H7 (cell line): ENCODE data around the gene PSMC6. TPM values are rescaled to one million over a fixed set of nuclear protein-coding genes. Genes with fewer than 3 reads are reported as not detected.
"Not testable (repeated sequence)": the region's sequence is repeated elsewhere in the genome, so short reads cannot be mapped to it uniquely, and the experiment has no call there.

Source experiments
- DNase-seq: peaks from one replicate; pipeline ENCODE4 v3.0.0; 2012
- H3K27me3 ChIP-seq: 2 replicates; pipeline ENCODE4 v1.6.0; 2011; ENCODE audit warnings: mild to moderate bottlenecking, low read length; ENCODE audit not compliant: control insufficient read depth, insufficient read depth
- H3K36me3 ChIP-seq: replicated peaks from 2 replicates; pipeline ENCODE4 v1.5.1; 2011; ENCODE audit warnings: low read length; ENCODE audit not compliant: control insufficient read depth, insufficient read depth
- H3K4me3 ChIP-seq: 2 replicates; pipeline ENCODE4 v1.5.1; 2011; ENCODE audit warnings: low read depth, mild to moderate bottlenecking, control low read depth, low read length, moderate library complexity; ENCODE audit not compliant: insufficient read depth
- total RNA-seq: library from RNA; depleted of rRNA; stranded (reverse); fragments of >200 nt; shearing (Covaris generic); gene quantifications from 2 replicates; pipeline ENCODE4 v1.2.3, GENCODE V29; 2014

PSMC6 gene
- total RNA-seq, 1 experiment from 2014 or later, result 113 TPM

DNA sequence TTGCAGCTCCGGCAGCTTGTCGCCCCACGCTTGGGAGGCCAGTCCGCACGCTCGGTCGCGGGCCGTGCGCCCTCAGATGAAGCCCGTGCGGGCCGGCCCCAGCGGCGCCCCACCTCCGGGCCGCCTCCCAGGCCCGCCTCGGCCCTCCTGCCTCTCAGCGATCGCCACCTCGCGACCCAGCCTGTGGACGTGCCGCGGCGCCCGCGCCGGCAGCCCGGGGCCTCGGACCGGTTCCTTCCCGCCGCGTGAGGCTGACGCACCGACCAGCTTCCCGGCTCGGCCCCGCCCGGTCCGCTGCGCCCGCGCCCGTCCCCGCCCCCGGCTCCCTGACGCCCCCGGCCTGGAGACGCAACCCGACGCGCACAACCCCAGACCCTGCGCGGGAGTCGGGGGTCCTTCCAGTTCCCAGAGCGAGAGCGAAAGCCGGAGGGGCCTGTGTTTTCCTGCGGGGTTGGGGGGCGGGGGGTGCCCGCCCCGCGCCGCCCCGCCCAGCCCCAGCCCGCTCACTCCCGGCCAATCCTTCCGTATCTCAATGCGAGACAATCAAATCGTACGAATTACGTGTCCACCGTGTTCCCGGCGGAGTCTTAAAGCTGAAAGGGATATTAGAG lies 11.4 kb upstream of the PSMC6 start, which contains the start of gene ERO1A:
Gene ERO1A, minus strand, starts transcription at position 78 of the 611 bp plus-strand sequence. Its CDS starts 77 bp downstream, at position 1.
- peak; percentile 89 for DNase-seq
- Histone ChIP-seq H3K27me3 (peaks cover 11% of the 10 kb centered on the region), H3K36me3 (no peaks in the 10 kb centered on the region), H3K4me3 (peak within 1 kb of the TSS; percentile 92)

DNA sequence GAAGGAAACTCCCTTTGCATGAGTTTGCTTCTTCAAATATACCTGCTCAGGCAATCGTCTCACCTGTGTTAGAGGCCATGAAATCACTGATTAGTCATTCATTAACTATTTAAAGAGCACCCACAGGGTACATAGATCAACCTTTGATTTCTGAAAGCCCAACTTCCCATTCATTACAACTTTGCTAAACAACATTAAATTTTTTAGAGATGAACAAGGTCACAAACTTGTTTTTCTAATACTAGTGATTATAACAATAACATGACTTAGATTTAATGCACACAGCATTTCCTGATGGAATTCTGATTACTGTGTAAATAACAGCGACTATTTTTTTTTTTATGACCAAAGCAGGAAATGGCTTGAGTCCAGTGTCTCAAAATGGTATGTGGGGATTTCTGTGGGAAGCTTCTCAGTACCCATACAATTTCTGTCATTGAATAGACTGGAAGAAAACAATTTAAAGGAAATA lies 6.3 kb upstream of the PSMC6 start:
- DNase-seq, result no peak
- Histone ChIP-seq H3K36me3 (no peaks in the 10 kb centered on the region), H3K4me3 (no peak overlapping the region), H3K27me3 (no peaks in the 10 kb centered on the region; the same call in 1 of the 2 replicates)

DNA sequence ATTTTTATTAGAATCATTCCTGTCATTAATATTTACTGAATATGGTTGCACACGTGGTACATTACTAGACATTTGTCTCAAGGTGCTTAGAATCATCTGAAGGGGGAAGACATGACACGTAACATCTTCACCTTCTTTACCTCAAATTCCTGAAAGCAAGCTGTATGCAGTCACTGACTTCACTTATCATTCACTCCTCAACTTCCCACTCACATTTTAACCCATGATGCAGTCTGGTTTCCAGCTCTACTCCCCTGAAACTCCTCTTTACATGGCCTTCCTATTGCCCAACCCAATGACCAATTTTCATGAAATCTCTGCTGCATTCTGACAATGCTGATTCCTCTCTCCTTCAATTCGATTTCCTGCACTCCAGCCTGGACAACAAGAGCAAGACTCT lies 5.8 kb upstream of the PSMC6 start:
- no peak overlapping the region for H3K4me3 ChIP-seq
- H3K36me3 ChIP-seq, result no peaks in the 10 kb centered on the region
- H3K27me3 ChIP-seq, result no peaks in the 10 kb centered on the region; the same call in 1 of the 2 replicates
- DNase-seq, result no peak

DNA sequence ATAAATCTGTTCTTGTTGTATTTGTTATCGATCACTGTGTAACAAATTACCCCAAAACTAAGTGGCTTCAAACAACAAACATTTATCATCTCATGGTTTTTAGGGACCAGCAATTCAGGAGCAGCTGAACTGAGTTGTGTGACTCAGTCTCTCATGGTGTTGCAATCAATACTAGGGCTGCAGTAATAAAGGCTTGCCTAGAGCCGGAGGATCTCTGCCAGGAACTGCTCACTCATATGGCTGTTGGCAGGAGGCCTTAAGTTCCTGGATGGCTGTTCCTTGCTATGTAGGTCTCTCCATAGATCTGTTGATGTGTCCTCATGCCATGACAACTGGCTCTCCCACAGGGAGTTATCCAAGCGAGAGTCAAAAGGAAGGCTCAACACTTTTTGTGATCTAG lies 3.8 kb upstream of the PSMC6 start:
- H3K36me3 ChIP-seq, result no peaks in the 10 kb centered on the region
- DNase-seq, result no peak
- H3K4me3 ChIP-seq, result no peak overlapping the region
- no peaks in the 10 kb centered on the region for H3K27me3 ChIP-seq

DNA sequence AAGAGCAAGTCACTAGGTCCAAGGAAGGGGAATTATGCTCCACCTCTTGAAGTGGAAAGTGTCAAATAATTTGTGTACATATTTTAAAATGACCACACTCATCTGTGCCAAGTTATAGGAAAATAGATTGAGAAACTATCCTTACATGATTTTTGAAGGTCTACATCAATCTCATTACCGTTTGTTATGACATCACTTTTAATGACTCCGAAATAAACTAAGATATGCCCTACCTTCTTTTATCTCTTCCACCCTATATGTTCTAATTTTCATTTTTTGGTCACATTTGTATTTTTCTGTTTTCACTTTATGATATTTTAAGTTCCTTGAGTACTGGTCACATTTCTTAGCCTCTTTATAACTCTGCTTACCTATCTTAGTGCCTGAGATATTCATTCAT lies 3.3 kb upstream of the PSMC6 start:
- no peak overlapping the region for H3K4me3 ChIP-seq
- no peaks in the 10 kb centered on the region for H3K27me3 ChIP-seq
- H3K36me3 ChIP-seq, result peaks cover under 1% of the 10 kb centered on the region; the same call in 1 of the 2 replicates
- no peak for DNase-seq

DNA sequence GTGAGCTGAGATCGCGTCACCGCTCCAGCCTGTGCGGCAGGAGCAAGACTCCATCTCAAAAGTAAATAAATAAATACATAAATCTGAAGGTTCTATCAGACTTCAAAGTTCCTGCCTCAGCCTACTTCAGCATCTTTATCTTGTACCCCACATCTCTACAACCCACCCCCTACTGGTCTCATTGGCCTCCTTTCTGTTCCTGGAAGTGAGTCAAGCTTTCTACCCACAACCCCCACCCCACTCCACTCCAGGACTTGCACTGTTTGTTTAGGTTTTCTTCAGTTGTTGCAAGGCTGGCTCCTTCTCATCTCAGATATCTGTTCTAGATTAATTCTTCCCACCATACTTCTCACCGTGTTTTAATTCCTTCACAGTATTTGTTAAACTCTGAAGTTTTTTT lies 714 bp upstream of the PSMC6 start:
- DNase-seq, result no peak
- H3K4me3 ChIP-seq, result no peak overlapping the region
- no peaks in the 10 kb centered on the region for H3K27me3 ChIP-seq
- H3K36me3 ChIP-seq, result peaks cover 13% of the 10 kb centered on the region

DNA sequence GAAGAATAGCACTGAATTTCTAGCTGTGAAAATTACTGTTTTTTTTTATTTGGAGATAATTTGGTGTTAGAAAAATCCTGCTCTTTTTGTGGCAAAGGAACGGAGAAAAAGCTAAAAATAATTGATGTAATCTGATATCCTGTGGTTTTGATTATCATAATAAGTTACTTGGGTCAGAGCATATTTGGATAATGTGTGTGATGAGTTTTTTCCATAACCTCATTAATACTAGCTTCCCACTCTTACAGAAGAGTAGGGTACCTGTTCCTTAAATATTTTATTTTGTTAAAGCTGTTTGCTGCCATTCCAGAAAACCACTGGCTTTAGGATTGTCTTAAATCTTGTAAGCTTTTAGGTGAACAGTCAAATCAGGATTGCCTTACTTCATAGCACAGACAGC lies 4.7 kb downstream of the PSMC6 start:
- Histone ChIP-seq H3K4me3 (no peak overlapping the region), H3K27me3 (no peaks in the 10 kb centered on the region), H3K36me3 (peaks cover 23% of the 10 kb centered on the region)
- DNase-seq, result no peak

DNA sequence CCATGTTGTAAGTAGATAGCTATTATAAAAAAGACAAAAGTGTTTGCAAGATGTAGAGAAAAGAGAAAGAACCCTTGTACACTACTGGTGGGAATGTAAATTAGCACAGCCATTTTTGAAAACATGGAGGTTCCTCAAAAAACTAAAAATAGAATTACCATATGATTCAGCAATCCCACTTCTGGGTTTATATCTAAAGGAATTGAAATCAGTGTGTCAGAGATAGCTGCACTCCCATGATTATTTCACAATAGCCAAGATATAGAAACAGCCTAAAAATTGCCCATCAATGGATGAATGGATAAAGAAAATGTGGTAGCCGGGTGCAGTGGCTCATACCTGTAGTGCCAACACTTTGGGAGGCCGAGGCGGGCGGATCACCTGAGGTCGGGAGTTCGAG lies 9.2 kb downstream of the PSMC6 start:
- Histone ChIP-seq H3K27me3 (no peaks in the 10 kb centered on the region), H3K36me3 (peaks cover 22% of the 10 kb centered on the region), H3K4me3 (no peak overlapping the region)
- DNase-seq, result no peak

DNA sequence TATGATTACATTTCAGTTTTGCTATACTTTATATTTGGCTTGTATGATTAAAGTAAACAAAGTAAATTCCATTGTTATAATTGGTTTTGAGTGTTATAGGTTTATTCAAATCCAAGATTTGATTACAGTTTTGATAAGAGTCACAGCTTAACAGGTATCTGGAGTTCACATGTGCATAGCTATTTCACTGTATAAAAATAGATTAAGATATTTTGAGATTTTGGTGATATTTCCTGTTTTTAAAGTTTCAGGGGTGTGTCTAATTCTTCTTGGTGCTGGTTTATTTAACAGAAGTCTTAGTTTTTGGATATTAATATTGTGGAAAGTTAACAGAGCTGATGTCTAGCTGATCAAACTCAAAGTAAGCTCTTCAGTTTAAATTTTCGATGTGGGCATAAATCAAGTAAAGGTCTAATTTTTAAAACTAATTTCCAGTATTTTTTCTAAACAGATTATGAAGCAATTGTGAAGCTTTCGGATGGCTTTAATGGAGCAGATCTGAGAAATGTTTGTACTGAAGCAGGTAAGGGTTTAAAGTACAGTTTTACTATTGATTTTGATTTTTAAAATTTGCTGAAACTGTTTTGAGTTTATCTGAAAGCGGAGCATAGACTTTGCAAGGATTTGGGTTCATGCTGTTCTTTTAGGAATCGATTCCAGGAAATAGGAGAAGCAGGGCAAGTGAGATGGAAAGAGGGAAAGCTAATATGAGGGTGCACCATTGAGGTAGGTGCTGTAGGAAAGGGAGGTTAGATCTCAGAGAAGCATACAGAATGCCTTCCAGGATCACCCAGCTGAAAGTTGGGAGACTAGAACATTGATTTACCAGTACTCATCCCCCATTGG lies 16.7 kb downstream of the PSMC6 start:
- Histone ChIP-seq H3K27me3 (no peaks in the 10 kb centered on the region), H3K36me3 (peaks cover 30% of the 10 kb centered on the region), H3K4me3 (no peak overlapping the region)
- DNase-seq, result no peak

DNA sequence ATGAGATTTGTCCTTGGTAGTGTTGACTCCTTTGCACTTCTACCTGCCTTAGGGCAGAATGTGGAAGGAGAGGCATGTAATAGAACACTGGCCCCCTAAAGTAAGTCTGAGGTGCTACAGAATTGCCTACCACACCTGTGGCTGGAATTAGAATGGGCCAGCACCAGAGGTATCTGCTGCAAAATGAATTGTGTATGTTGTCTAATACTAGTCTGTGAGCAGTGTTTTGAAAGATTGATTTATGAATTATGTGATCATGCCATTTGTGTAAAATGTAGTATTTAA lies 17.3 kb downstream of the PSMC6 start:
- no peak for DNase-seq
- Histone ChIP-seq H3K27me3 (no peaks in the 10 kb centered on the region), H3K36me3 (peaks cover 27% of the 10 kb centered on the region), H3K4me3 (no peak overlapping the region)

DNA sequence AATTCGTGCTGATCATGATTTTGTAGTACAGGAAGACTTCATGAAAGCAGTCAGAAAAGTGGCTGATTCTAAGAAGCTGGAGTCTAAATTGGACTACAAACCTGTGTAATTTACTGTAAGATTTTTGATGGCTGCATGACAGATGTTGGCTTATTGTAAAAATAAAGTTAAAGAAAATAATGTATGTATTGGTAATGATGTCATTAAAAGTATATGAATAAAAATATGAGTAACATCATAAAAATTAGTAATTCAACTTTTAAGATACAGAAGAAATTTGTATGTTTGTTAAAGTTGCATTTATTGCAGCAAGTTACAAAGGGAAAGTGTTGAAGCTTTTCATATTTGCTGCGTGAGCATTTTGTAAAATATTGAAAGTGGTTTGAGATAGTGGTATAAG lies 20.5 kb downstream of the PSMC6 start:
- DNase-seq, H3K27me3 ChIP-seq, H3K4me3 ChIP-seq: not testable (repeated sequence)
- peaks cover 15% of the 10 kb centered on the region for H3K36me3 ChIP-seq

DNA sequence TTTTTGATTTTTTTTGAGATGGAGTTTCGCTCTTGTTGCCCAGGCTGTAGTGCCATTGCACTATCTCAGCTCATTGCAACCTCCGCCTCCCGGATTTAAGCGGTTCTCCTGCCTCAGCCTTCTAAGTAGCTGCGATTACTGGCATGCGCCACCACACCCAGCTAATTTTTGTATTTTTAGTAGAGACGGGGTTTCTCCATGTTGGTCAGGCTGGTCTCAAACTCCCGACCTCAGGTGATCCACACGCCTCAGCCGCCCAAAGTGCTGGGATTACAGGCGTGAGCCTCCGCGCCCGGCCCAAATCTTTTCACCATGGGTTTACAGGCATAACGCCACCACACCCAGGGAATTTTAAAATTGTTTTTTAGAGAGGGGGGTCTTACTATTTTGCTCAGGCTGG lies 22.0 kb downstream of the PSMC6 start:
- not testable (repeated sequence) for H3K4me3 ChIP-seq, H3K36me3 ChIP-seq, DNase-seq, H3K27me3 ChIP-seq

DNA sequence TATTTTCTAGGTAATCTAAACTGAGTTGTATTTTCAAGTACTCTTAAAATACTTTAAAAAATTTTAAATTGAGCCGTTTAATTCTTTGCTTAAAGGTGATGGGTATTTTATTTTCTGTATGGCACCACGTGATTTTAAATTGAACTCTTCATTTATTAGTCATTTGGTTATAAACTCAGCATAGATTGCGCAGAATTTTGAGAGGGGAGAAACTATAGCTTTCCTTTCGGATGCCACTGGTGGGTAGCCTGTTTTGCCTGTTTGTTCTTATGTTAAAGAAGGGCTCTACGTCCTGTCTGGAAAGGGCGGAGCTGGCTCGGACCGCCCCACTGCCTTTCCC lies 22.6 kb downstream of the PSMC6 start:
- no peak for DNase-seq
- H3K36me3 ChIP-seq, result no peaks in the 10 kb centered on the region; the same call in 1 of the 2 replicates
- H3K4me3 ChIP-seq, result 0 out of 2 replicates have a peak overlapping the region, but pooled peaks have one; percentile 7
- no peaks in the 10 kb centered on the region for H3K27me3 ChIP-seq

DNA sequence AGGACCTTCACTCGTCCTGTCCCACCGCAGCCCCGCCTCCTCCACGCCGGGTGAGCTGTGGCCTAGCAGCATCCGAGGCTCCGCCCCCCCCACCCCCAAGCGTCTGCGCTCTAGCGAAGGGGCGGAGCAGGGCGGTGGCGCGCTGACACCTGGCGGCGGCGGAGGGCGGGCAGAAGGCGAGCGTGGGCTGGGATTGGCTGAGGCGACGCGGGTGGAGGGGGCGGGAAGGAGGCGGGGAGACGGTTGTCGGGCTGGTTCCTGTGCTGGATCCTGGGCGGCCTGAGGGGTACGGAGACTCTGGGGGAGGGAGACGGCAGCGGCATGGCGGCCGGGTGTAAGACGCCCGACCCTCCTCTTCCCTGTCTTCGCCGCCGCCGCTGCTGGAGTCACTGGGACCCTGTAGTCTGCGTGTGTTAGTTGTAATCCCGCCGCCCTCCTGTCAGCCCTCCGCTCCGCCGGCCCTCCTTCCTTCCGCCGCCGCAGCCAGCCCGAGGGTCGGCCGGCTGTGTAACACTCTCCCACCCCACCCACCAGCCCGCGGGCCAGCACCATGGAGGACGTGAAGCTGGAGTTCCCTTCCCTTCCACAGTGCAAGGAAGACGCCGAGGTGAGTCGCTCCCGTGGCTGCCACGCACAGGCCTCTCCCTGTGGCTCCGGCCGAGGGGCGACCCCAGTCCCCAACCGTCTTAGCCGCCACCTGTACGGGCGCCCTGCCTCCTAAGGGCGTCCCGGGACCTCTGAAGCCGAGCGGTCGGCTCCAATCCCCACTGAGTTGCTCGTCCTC lies 23.1 kb downstream of the PSMC6 start, which contains the start of gene STYX:
Gene STYX, plus strand, starts transcription at position 242 of the 784 bp plus-strand sequence. Its CDS starts 309 bp downstream, at position 551.
- DNase-seq, result peak; percentile 93
- no peaks in the 10 kb centered on the region; the same call in 1 of the 2 replicates for H3K36me3 ChIP-seq
- H3K27me3 ChIP-seq, result no peaks in the 10 kb centered on the region
- H3K4me3 ChIP-seq, result peak within 1 kb of the TSS; percentile 95
